Body of pancreas (tissue), 4 donors: Measurements from ENCODE around the gene PDZRN3.

Experiments used
- POLR2A ChIP-seq, 3 donors: fragments of 450-650 bp; IDR thresholded peaks; one replicate each; pipeline ENCODE4 v1.6.1; 2016; ENCODE audit warnings: antibody characterized with exemption in 3 of 3, mild to moderate bottlenecking in 2 of 3
- TF ChIP-seq, protein P1 (sequence below), 7 experiments: fragments of 450-650 bp in 4 of 7; fragments of 200-600 bp in 3 of 7; sonication (generic) in 3 of 7; IDR thresholded peaks; one replicate each; pipeline ENCODE4 v1.5.1; 2016 to 2019; ENCODE audit warnings: antibody characterized with exemption in 7 of 7

DNA sequence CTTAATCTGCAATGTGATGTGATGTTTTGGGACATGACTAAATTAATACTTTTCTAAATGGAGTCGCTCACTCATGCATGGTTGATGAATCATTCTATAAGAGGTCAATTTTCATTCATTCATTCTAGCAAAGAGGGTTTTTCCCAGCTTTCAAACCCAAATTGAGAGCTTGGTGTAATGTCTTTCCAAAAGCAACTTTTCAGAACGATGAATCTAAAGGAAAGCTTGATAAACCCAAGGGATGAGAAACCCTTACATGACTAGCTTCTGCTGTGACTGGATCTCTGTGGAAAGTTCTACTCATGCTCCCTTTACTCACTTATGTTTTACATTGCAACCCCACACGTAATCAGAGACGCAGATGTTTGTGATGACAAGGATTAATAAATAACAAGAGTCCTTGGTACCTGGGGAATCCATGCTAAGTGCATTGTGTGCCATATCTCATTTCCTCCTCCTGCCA, 47.7 kb downstream of the PDZRN3 start:
- TF ChIP-seq, protein P1, sequence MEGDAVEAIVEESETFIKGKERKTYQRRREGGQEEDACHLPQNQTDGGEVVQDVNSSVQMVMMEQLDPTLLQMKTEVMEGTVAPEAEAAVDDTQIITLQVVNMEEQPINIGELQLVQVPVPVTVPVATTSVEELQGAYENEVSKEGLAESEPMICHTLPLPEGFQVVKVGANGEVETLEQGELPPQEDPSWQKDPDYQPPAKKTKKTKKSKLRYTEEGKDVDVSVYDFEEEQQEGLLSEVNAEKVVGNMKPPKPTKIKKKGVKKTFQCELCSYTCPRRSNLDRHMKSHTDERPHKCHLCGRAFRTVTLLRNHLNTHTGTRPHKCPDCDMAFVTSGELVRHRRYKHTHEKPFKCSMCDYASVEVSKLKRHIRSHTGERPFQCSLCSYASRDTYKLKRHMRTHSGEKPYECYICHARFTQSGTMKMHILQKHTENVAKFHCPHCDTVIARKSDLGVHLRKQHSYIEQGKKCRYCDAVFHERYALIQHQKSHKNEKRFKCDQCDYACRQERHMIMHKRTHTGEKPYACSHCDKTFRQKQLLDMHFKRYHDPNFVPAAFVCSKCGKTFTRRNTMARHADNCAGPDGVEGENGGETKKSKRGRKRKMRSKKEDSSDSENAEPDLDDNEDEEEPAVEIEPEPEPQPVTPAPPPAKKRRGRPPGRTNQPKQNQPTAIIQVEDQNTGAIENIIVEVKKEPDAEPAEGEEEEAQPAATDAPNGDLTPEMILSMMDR (IDR thresholded peaks at IDR 0.05): no peak
- TF ChIP-seq POLR2A (IDR thresholded peaks at IDR 0.05): no peak
